OCI-LY3 (cell line): Measurements from ENCODE around the gene NAPA.

Experiments
- H2AFZ ChIP-seq: fragments of 200-600, 300-600 bp; shearing (Covaris generic); 2 replicates; pipeline ENCODE4 v1.6.0; 2014; ENCODE audit warnings: antibody characterized with exemption, low read depth, low read length
- H3K27ac ChIP-seq: fragments of 200-600, 300-600 bp; sonication (generic); 2 replicates; pipeline ENCODE4 v1.5.1; 2014; ENCODE audit warnings: mild to moderate bottlenecking, low read length, moderate library complexity, mixed read lengths
- H3K27me3 ChIP-seq: fragments of 200-600, 300-600 bp; sonication (generic); 2 replicates; pipeline ENCODE4 v1.6.1; 2014; ENCODE audit warnings: low read depth, low read length, mixed read lengths
- H3K36me3 ChIP-seq: fragments of 200-600, 300-600 bp; sonication (generic); replicated peaks from 2 replicates; pipeline ENCODE3; 2014; ENCODE audit warnings: low read depth, low read length, mixed read lengths
- H3K4me1 ChIP-seq: fragments of 300-600, 200-600 bp; sonication (generic); 2 replicates; pipeline ENCODE4 v1.6.1; 2014; ENCODE audit warnings: low read length, mixed read lengths
- H3K4me2 ChIP-seq: fragments of 200-600, 300-600 bp; sonication (generic); 2 replicates; pipeline ENCODE4 v1.6.1; 2014; ENCODE audit warnings: low read length, mixed read lengths
- H3K4me3 ChIP-seq: fragments of 300-600, 200-600 bp; sonication (generic); 2 replicates; pipeline ENCODE4 v1.5.1; 2014; ENCODE audit warnings: antibody characterized with exemption, mild to moderate bottlenecking, low read length, moderate library complexity
- H3K79me2 ChIP-seq: fragments of 300-600, 200-600 bp; shearing (Covaris generic); 2 replicates; pipeline ENCODE4 v1.6.1; 2014; ENCODE audit warnings: mild to moderate bottlenecking, low read length, mixed read lengths
- H3K9ac ChIP-seq: fragments of 300-600, 200-600 bp; shearing (Covaris generic); 2 replicates; pipeline ENCODE4 v1.6.0; 2014; ENCODE audit warnings: mild to moderate bottlenecking, low read length, moderate library complexity
- H3K9me3 ChIP-seq: fragments of 200-600, 300-600 bp; shearing (Covaris generic); 2 replicates; pipeline ENCODE4 v1.6.1; 2014; ENCODE audit warnings: low read length, mixed read lengths; ENCODE audit not compliant: insufficient read depth
- H4K20me1 ChIP-seq: fragments of 200-600, 300-600 bp; sonication (generic); 2 replicates; pipeline ENCODE4 v1.6.1; 2016; ENCODE audit warnings: low read length, mixed read lengths; ENCODE audit not compliant: insufficient read depth
- EZH2phosphoT487 ChIP-seq: fragments of 200-600 bp; shearing (Covaris generic); IDR thresholded peaks from 2 replicates; pipeline ENCODE4 v1.6.1; 2018; ENCODE audit warnings: antibody characterized with exemption, mixed run types, low read depth
- TF ChIP-seq, protein P1 (sequence below): fragments of 200-600, 300-600 bp; sonication (generic); IDR thresholded peaks from 2 replicates; pipeline ENCODE4 v1.5.1; 2014; ENCODE audit warnings: antibody characterized with exemption, low read length, low read depth

Gene NAPA

DNA sequence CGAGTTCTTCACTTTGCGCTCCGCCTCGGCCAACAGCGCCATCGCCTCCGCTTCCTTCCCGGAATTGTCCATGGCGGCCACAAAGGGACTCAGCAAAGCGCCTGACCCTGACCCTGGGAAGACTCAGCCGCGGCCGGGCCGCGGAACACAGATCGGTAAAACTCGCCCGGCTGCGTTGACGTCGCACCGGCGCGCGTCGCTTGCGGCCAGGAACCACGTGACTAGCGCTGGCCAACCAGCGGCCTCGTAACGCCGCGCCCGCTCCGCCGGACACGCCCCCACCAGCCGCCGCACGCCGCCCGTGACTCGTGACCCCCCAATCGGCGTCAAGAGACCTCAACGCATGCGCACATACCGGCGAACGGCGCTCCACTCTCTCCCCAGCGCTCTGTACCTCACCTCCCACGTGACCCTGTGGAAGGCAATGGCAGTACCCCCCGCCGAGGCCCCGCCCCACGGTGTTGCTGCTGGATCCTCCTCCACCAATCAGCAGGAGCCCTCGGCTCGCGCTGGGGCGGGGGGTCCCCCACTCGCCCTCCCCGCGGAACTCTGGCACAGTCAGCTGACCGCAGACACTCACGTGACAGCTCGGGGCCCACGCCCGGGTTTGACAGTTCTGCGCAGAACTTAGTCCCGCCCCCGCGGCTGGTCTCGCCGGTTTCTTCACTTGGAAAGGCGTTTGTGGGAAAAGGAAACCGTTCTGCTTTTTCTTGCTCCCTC is at the start of gene NAPA:
NAPA (minus strand) TSS at position 195 of the 720 bp plus-strand sequence; CDS start at position 72, 123 bp downstream.
- Histone ChIP-seq H2AFZ (peak within 1 kb of the TSS; percentile 85), H3K79me2 (peaks cover 48% of the 10 kb centered on the region), H3K4me1 (peaks cover 40% of the 10 kb centered on the region), H4K20me1 (peaks cover 24% of the 10 kb centered on the region), H3K9me3 (no peaks in the 10 kb centered on the region), H3K4me3 (peak within 1 kb of the TSS; percentile 84), H3K27me3 (peaks cover 31% of the 10 kb centered on the region), H3K36me3 (no peaks in the 10 kb centered on the region), H3K27ac (peak within 1 kb of the TSS; percentile 51), H3K9ac (peak within 1 kb of the TSS; percentile 81), H3K4me2 (peak within 1 kb of the TSS; percentile 97)
- TF ChIP-seq EZH2phosphoT487: no peak
- TF ChIP-seq, protein P1, sequence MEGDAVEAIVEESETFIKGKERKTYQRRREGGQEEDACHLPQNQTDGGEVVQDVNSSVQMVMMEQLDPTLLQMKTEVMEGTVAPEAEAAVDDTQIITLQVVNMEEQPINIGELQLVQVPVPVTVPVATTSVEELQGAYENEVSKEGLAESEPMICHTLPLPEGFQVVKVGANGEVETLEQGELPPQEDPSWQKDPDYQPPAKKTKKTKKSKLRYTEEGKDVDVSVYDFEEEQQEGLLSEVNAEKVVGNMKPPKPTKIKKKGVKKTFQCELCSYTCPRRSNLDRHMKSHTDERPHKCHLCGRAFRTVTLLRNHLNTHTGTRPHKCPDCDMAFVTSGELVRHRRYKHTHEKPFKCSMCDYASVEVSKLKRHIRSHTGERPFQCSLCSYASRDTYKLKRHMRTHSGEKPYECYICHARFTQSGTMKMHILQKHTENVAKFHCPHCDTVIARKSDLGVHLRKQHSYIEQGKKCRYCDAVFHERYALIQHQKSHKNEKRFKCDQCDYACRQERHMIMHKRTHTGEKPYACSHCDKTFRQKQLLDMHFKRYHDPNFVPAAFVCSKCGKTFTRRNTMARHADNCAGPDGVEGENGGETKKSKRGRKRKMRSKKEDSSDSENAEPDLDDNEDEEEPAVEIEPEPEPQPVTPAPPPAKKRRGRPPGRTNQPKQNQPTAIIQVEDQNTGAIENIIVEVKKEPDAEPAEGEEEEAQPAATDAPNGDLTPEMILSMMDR: no peak

DNA sequence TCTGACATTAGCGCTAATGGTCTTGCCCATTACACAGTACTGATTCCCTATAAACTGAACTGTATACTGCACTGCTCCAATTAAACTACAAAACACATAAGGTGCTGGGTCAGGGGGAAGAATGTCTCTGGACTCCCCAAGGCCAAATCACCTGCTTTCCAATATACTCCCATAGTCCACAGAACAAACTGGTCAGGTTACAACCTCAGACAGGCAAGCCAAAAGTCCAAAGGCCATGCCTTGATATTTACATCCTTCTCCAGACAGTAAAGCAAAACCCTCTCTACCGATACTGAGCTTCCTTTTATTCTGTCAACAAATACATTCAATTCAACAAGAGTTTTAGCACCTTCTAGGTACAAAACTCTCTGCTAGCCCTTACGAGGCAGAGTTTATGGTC is 49.2 kb upstream of the NAPA start:
- Histone ChIP-seq H4K20me1 (no peaks in the 10 kb centered on the region), H3K36me3 (no peaks in the 10 kb centered on the region), H3K27me3 (peaks cover 16% of the 10 kb centered on the region; the same call in 1 of the 2 replicates), H3K27ac (no peak overlapping the region), H2AFZ (no peak overlapping the region), H3K9me3 (no peaks in the 10 kb centered on the region), H3K79me2 (no peaks in the 10 kb centered on the region), H3K4me2 (no peak overlapping the region), H3K4me3 (no peak overlapping the region), H3K9ac (no peak overlapping the region), H3K4me1 (no peaks in the 10 kb centered on the region)
- no peak for TF ChIP-seq EZH2phosphoT487
- TF ChIP-seq, protein P1: no peak

DNA sequence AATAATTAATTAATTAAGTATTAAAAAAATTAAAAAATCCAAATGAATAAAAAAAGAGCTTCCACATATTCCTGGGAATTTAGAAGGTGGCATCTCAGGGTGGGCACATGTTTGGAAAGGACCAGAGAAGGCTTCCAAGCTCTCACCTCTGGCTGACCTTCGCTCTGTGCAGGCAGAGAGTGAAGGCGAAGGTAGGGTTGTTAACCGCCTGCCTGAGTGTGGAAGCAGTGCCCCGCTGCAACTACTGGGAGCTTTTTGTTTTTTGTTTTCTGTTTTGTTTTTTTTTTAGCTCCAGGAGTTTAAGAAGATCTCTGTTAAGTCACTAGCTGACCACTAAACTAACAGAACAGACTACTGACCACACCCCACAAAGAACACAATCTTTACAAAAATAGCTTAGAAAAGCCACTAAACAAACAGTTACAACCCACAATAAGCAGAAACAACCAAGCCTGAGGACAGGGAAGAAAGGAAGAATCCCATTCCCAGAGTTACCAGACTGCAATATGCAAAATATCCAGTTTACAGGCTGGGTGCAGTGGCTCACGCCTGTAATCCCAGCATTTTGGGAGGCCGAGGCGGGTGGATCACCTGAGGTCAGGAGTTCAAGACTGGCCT is 46.7 kb upstream of the NAPA start:
- H3K36me3 ChIP-seq: no peaks in the 10 kb centered on the region
- H3K4me3 ChIP-seq: no peak overlapping the region
- no peak overlapping the region for H2AFZ ChIP-seq
- no peak overlapping the region for H3K4me2 ChIP-seq
- H3K9ac ChIP-seq: no peak overlapping the region
- no peak for TF ChIP-seq EZH2phosphoT487
- TF ChIP-seq, protein P1: no peak
- no peaks in the 10 kb centered on the region for H3K4me1 ChIP-seq
- H3K27ac ChIP-seq: no peak overlapping the region
- peaks cover 16% of the 10 kb centered on the region; the same call in 1 of the 2 replicates for H3K27me3 ChIP-seq
- H3K9me3 ChIP-seq: no peaks in the 10 kb centered on the region
- no peaks in the 10 kb centered on the region for H3K79me2 ChIP-seq
- H4K20me1 ChIP-seq: no peaks in the 10 kb centered on the region

DNA sequence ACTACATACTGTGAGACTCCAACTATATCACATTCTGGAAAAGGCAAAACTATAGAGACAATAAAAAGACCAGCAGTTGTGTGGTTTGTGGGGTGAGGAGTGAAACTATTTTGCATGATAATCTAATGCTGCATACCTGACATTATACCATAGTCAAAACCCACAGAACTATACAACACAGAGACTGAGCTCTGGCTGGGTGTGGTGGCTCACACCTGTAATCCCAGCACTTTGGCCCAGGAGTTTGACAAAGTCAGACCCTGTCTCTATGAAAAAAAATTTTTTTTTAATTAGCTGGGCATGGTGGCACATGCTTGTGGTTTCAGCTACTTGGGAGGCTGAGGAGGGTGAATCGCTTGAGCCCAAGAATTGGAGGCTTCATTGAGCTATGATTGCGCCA is 46.1 kb upstream of the NAPA start:
- Histone ChIP-seq H3K27me3 (peaks cover 16% of the 10 kb centered on the region; the same call in 1 of the 2 replicates), H3K36me3 (no peaks in the 10 kb centered on the region), H3K9ac (no peak overlapping the region), H2AFZ (no peak overlapping the region), H4K20me1 (no peaks in the 10 kb centered on the region), H3K27ac (no peak overlapping the region), H3K79me2 (no peaks in the 10 kb centered on the region), H3K9me3 (no peaks in the 10 kb centered on the region), H3K4me2 (no peak overlapping the region), H3K4me3 (no peak overlapping the region), H3K4me1 (no peaks in the 10 kb centered on the region)
- TF ChIP-seq EZH2phosphoT487: no peak
- TF ChIP-seq, protein P1: no peak
